GM19023 (cell line): Measurements from ENCODE around the gene HBQ1.
"Not testable (repeated sequence)": the region's sequence is repeated elsewhere in the genome, so short reads cannot be mapped to it uniquely, and the experiment has no call there.

Experiments used
- ATAC-seq: cut with Tn5 transposase; IDR thresholded peaks from one replicate; pipeline ENCODE4 v1.9.1; 2021; ENCODE audit warnings: mild to moderate bottlenecking, moderate library complexity; ENCODE audit not compliant: unreplicated experiment

Gene HBQ1

GRCh38 chr16:175011-175949 is 5.0 kb upstream of the HBQ1 start:
- no peak for ATAC-seq

DNA sequence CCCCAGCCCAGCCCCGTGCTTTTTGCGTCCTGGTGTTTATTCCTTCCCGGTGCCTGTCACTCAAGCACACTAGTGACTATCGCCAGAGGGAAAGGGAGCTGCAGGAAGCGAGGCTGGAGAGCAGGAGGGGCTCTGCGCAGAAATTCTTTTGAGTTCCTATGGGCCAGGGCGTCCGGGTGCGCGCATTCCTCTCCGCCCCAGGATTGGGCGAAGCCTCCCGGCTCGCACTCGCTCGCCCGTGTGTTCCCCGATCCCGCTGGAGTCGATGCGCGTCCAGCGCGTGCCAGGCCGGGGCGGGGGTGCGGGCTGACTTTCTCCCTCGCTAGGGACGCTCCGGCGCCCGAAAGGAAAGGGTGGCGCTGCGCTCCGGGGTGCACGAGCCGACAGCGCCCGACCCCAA is 4.3 kb upstream of the HBQ1 start:
- ATAC-seq = not testable (repeated sequence)

GRCh38 chr16:176477-177382 is 3.5 kb upstream of the HBQ1 start, which contains the start of gene HBA1:
Gene HBA1 (plus strand): TSS chr16:176680. CDS start chr16:176717, 37 bp downstream.
- ATAC-seq = not testable (repeated sequence)

- no peak for ATAC-seq
These were observed 2.9 kb upstream of the HBQ1 start for GRCh38 chr16:177394-177822.

- no peak for ATAC-seq
These were observed 2.1 kb upstream of the HBQ1 start for GRCh38 chr16:177981-178667.

GRCh38 chr16:178668-179015 is 1.6 kb upstream of the HBQ1 start:
- no peak for ATAC-seq

GRCh38 chr16:179211-180092 is 807 bp upstream of the HBQ1 start:
- ATAC-seq = no peak

DNA sequence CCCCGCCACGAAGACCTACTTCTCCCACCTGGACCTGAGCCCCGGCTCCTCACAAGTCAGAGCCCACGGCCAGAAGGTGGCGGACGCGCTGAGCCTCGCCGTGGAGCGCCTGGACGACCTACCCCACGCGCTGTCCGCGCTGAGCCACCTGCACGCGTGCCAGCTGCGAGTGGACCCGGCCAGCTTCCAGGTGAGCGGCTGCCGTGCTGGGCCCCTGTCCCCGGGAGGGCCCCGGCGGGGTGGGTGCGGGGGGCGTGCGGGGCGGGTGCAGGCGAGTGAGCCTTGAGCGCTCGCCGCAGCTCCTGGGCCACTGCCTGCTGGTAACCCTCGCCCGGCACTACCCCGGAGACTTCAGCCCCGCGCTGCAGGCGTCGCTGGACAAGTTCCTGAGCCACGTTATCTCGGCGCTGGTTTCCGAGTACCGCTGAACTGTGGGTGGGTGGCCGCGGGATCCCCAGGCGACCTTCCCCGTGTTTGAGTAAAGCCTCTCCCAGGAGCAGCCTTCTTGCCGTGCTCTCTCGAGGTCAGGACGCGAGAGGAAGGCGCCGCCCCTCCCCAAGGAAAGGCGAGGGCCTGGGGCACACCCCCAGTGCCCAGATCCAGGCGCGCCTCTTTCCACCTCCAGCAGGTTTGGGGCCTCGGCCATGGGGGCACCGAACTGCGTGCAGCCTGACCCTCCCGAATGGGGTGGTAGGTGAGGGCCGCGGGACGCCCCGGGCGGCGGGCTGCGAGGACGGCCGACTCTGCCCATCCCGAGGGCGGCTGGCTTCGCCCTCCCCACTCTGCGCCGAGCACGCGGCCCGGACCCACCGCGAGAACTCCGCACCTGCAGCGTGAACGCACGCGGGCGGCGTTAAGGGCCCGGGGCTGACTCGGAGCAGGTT is 664 bp downstream of the HBQ1 start:
- ATAC-seq = peak; percentile 48

- ATAC-seq = no peak
These were observed 1.3 kb downstream of the HBQ1 start for GRCh38 chr16:181565-182021.

GRCh38 chr16:183005-183404 is 2.7 kb downstream of the HBQ1 start:
- no peak for ATAC-seq

GRCh38 chr16:185213-185612 is 5.0 kb downstream of the HBQ1 start:
- no peak for ATAC-seq

DNA sequence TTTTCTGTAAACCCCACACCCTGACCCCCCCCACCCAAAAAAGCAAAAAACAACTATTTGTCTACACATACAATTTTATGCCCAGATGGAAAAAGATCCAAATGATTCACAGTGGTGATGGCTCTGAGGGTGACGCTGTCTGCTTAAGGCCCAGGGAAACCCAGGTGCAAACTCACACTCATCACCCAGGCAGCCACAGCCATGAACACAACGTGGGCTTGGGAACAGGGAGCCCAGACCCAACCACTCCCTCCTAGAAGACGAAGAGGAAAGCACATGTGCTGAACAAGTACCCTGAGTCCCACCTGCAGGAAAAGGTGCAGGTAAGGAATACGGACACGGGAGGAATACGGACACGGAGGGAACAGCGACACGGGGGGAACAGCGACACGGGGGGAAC is 5.4 kb downstream of the HBQ1 start:
- no peak for ATAC-seq

DNA sequence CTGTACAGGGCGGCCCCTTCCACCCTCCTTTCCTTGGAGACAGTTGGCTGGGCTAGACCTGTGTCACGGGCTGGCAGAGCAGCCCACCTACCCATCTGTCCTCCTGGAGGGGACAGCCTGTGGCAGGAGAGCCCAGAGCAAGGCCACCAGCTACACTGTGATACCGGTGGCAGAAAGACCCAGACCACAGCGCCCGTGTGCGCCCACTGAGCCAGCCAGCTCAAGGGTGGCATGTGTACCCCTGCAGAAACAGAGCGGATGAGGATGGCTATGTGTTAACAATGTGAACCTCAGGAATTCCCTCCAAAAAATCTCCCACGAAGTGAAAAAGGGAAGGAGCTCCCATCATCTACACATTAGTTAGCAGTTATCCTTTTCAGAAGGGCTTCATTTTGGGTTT is 7.1 kb downstream of the HBQ1 start:
- no peak for ATAC-seq

- no peak for ATAC-seq
These were observed 8.4 kb downstream of the HBQ1 start for GRCh38 chr16:188674-189073.

DNA sequence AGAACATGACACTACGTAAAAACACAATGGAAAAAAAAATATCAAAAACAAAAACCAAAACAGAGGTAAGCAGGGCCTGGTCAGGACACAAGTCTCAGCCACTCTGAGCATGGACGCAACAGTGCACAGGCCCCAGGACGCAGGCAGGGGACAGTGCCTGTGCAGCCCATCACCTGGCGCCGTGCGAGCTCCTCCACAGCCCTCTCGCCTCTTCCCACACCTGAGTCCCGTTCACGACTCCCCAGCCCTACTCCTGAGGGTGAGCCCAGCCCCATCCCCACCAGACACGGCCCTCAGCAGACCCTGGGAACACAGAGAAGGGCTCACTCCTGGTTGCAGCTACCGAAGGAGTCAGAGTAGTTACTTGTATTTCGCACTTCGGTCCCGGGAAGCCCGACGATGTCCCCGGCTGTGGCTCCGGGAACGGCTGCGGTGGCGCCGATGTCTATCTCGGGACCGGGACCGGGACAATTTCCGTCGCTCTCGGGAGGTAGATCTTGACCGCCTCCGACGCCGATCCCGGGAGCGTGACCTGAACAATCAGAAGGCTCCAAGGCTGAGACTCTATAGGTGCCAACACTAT is 9.4 kb downstream of the HBQ1 start:
- no peak for ATAC-seq

- ATAC-seq = no peak
These were observed 11.6 kb downstream of the HBQ1 start for GRCh38 chr16:191831-192230.

- no peak for ATAC-seq
These were observed 12.4 kb downstream of the HBQ1 start for GRCh38 chr16:192686-193085.

DNA sequence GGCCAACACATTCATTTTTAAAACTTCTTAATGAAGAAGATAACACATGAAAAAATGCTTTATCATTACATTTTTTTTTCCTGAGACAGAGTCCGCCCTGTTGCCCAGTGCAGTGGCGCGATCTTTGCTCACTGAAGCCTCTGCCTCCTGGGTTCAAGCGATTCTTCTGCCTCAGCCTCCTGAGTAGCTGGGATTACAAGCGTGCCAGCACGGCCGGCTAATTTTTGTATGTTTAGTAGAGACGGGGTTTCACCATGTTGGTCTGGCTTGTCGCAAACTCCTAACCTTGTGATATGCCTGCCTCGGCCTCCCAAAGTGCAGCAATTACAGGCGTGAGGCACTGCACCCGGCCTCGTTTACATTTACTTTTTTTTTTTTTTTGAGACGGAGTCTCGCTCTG is 13.2 kb downstream of the HBQ1 start:
- no peak for ATAC-seq

- ATAC-seq = no peak
These were observed 14.3 kb downstream of the HBQ1 start for GRCh38 chr16:194516-194915.
